Measurements from ENCODE around the gene DENND11.

Gene DENND11

DNA sequence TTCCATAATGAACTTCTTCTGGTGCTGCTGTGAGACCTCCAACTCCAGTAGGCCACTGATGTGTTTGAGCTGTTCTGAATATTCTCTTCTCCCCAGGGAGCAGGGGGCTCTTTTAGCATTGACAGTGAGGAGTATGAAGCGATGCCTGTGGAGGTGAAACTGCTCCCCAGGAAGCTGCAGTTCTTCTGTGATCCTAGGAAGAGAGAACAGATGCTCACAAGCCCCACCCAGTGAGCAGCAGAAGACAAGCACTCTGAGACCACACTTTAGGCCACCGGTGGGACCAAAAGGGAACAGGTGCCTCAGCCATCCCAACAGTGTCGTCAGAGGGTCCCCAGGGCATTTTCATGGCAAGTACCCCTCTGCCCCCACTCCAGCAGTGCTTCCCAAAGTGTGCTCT lies 49.3 kb downstream of the DENND11 start:
- no peak for DNase-seq (ENCODE audit: low read depth)
- H3K4me3 ChIP-seq (ENCODE audit: low read length): no peak overlapping the region
- TF ChIP-seq, protein P1, sequence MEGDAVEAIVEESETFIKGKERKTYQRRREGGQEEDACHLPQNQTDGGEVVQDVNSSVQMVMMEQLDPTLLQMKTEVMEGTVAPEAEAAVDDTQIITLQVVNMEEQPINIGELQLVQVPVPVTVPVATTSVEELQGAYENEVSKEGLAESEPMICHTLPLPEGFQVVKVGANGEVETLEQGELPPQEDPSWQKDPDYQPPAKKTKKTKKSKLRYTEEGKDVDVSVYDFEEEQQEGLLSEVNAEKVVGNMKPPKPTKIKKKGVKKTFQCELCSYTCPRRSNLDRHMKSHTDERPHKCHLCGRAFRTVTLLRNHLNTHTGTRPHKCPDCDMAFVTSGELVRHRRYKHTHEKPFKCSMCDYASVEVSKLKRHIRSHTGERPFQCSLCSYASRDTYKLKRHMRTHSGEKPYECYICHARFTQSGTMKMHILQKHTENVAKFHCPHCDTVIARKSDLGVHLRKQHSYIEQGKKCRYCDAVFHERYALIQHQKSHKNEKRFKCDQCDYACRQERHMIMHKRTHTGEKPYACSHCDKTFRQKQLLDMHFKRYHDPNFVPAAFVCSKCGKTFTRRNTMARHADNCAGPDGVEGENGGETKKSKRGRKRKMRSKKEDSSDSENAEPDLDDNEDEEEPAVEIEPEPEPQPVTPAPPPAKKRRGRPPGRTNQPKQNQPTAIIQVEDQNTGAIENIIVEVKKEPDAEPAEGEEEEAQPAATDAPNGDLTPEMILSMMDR (conservative IDR thresholded peaks at IDR 0.05; ENCODE audit: low read depth, low read length): no peak
